NOMO-1 (cell line): ENCODE measurements around the gene FOXK1.

ENCODE experiments used
- DNase-seq, 2 experiments: peaks; one replicate each; lab custom pipeline; 2025; ENCODE audit not compliant: unreplicated experiment in 2 of 2; lab: John Stamatoyannopoulos, UW

The FOXK1 gene

DNA sequence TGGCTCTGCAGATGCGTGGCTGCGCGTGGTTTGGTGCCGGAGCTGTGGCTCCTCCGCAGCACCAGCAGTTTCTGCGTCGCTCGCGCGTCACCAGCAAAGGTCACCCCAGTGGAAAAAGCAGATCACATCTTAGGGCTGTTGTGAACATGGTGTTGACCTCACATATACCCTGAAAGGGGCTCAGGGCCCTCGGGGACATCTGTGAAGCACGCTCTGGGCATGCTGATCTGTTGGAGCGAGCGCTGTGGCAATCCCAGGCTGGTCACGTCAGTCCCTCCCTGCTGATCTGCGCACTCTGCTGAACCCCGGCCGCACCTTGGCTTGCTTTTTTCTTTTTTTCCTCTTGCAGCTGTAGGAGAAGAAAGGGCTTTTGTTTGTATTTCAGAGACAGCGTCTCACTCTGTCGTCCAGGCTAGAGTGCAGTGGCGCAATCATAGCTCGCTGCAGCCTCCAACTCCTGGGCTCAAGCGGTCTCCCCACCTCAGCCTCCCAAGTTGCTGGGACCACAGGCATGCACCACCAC is 60.0 kb downstream of the FOXK1 start:
- no peak for DNase-seq

DNA sequence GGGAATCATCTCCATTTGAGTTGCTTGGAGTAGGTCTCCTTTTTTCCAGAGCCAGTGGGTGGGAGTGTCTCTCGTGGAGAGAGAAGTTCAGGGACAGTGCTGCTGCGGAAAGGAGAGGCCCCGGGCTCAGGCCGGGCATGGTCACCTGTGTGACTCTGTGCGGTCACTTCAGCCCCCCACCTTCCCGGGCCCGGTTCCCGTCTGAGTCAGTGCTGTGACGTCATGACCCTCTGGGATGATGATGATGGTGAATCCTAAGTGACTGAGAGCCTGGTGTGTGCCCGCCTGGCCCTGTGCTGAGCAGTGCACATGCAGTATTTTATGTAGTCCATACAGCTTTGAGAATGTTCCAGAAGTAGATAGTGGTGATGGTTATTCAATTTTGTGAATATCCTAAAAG is 60.8 kb downstream of the FOXK1 start:
- no peak for DNase-seq

DNA sequence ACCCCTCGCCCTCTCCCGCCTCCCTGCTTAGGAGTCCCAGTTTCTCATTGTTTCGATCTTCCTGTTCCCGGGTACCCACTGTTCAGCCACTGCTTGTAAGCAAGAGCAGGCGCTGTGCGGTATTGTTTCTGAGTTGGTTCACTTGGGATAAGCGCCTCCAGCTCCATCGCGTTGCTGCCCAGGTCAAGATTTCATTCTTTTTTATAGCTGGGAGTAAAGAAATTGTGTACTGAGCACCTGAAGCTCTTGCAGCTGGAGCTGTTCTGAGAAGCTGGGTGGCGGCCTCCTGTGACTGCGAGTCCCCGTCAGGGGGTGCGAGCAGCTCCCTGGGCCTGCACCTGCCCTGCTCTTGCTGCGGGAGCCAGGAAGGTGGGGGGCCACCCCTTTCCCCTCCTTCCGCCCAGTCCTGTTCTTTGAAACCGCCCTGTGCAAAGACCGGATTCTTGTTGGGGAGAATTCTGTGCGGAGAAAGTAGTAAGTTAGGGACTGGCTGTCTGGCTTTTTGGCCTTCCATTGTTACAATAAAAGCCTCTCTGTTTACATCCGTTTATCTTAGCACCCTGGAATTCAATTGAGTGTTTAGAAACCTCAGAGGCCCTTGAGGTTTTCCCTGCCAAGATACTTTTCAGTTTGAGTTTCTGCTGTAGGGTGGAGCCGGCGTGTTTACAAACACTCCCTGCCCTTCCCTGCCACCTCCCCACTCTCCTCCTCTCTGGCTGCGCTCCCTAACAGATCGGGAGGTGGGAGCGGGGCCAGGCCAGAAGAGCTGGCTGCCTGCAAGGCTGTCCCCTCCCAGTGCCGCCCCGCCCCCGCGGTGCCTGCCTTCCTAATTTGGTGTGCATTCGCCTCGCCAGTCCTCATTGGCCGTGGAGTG is 62.5 kb downstream of the FOXK1 start:
- DNase-seq, result peak; percentile 48 to 69

DNA sequence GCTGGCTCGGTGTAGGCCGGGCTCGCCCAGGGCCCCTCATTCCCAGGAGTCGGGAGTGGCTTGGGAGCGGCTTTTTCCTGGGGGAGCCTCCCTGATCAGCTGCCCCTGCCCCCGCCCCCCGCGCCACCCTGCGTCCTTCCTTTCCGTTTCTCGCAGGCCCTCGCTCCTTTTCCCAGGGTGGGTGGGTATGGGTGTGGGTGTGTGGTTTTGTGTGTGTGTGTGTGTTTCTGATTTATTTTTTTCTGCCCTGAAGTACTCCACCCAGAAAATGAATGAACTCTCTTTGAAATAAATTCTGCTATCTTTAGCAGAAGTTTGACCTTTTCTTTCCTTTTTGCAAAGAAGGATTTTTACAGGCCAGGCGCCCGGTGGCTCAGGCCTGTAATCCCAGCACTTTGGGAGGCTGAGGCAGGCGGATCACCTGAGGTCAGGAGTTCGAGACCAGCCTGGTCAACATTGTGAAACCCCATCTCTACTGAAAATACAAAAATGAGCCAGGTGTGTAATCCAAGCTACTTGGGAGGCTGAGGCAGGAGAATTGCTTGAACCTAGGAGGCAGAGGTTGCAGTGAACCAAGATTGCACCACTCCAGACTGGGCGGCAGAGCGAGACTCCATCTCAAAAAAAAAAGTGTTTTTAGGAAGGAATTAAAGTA is 63.3 kb downstream of the FOXK1 start:
- peak; percentile 15 to 59 for DNase-seq

DNA sequence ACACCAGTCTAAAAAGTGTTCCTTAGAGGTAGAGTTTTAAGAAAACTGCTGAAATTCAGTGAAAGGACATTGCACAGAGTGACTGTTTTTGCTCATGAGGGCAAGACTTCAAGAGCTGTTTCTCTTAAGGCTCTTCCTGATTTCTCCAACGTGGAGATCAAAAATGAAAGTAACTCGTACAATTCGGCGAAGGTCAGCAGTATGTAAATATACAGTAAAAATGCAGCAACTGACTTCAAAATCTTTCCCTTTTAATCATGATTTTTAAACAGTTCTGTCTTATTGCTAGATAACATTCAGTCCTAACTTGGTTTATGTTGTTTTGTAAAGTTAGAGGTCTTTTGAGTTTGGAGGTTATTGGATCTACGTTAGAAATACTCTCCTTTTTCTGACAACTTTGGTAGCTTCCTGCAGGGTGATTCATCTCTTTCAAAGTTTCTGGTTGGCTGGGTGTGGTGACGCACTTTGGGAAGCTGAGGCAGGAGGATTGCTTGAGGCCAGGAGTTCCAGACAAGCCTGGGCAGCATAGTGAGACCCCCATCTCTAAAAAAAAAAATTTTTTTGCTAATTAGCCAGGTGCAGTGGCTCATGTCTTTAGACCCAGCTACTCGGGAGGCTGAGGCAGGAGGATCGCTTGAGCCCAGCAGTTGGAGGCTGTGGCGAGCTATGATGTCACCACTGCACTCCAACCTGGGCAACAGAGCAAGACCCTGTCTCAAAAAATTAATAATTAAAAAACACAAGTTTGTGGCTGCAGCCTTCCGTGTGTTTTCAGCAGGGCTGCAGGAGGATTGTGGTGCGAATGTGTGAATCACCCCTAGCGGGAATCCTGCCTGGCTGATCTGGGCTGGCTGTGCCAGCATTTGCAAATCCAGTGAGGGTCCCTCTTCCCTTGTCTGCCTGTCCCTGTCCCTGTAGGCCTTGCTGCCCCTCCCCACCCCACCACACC is 64.2 kb downstream of the FOXK1 start:
- DNase-seq, result peak; percentile 39 to 85

DNA sequence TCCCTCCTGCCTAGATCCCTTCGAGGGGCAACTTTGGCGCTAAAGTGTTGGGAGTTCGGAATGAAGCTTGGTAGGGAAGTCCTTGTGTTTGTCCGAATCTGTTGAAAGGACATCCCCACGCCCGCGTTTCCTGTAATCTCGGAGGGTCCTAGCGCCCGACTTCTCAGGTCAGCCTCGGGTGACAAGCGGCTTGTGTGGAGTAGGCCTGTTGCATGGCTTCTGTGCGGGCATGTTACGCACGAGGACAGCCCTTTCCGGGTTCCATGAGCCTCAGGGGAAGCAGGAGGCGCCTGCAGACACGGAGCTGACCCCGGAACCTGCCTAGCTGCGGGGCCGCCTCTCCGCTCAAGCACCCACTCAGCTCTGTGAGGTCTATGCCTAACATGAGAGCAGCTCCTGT is 64.9 kb downstream of the FOXK1 start:
- no peak for DNase-seq

DNA sequence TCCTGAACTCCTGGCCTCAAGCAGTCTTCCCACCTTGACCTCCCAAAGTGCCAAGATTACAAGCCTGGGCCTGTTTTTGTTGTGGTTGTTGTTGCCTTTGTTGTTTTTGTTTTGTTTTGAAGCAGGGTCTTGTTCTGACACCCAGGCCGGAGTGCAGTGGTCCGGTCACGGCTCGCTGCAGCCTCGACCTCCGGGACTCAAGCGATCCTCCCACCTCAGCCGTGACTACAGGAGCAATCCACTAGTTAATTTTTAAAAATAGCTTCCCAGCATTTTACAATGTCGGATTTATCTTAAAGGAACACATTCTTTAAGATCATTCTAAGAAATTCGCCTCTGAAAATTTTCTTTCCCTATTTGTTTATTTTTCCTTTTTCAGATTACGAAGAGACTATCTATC is 65.7 kb downstream of the FOXK1 start:
- no peak for DNase-seq

DNA sequence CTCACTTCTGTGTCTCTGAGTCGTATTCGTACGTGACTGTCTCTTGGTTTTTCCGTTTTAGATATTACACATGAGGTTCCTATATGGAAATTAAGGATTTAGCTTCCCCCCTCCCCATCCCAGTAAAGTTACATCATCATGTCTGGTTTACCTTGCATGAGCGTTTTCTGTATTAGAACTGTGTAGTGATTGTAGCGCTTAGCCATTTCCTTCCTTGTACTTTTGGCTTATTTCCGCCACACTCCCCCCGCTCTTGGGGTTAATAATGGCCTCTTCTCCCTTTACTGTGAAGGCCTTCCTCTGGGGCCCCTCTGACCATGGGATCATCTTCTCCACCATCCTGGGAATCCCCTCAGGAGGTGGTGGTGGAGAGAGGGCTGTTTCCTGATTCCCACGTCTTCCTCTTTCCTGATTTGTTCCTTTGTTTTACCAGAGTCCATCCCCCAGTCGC is 66.2 kb downstream of the FOXK1 start:
- DNase-seq, result no peak

DNA sequence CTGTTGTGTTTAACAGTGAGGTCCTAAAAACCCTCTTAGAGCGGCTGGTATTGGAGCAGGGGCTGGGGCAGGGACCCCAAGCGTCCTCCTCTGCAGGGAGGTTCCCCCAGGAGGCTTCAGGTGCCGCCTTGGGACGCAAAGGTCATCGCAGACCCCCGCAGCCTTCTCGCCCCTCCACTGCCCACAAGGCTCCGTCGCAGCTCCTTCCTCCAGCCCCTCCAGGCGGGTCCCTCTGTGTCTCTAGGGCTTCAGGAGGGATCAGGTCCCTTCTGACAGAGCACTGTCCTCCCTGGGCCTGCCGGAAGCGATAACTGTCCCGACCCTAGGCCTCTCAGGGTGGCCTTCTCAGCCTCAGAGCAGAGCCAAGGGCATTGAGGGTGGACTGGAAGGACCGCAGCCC is 67.3 kb downstream of the FOXK1 start:
- DNase-seq, result no peak

DNA sequence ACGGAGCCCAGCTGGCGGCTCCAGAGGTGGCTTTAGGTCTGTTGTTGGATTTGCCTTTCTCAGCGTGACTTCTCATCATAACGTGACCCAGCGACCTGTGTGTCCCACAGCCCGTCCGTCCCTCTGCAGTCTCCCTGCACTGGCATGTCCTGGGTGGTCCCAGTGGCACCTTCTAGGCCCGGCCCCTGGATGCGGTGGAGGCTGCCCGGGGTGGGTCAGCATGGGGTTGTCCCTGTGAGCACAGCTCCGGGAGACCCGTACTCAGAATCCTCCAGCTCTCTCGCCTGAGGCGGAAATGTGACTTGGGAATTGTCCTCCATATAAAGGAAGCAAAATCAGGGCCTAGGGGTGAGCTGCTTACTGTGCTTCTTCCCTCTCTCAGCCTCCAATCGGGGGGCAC is 67.7 kb downstream of the FOXK1 start:
- no peak for DNase-seq

DNA sequence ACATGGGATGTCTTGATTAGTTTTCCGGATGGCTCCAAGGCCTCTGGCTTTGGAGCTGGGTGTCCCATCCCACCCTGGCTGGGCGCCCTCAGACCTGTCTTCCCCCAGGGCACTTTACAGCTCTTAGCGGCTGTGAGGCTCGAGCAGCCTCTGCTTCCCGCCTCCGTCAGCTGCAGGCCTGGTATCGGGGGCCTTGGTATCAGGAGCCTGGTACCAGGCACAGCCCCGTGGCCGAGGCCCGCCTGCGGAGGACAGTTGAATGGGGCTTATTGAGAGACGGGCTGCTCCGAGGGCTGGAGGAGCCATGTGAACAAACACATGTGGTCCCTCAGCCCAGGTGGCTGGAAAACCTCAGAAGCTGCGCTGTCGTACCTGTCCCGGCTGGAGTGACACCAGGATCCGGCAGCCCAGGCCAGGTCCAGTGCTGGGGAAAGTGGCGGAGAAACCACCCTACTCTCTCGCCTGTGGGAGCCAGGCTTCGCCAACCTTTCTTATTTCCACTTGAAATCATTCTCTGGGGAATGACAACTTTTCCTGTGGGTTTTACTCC is 69.4 kb downstream of the FOXK1 start:
- DNase-seq, result no peak

DNA sequence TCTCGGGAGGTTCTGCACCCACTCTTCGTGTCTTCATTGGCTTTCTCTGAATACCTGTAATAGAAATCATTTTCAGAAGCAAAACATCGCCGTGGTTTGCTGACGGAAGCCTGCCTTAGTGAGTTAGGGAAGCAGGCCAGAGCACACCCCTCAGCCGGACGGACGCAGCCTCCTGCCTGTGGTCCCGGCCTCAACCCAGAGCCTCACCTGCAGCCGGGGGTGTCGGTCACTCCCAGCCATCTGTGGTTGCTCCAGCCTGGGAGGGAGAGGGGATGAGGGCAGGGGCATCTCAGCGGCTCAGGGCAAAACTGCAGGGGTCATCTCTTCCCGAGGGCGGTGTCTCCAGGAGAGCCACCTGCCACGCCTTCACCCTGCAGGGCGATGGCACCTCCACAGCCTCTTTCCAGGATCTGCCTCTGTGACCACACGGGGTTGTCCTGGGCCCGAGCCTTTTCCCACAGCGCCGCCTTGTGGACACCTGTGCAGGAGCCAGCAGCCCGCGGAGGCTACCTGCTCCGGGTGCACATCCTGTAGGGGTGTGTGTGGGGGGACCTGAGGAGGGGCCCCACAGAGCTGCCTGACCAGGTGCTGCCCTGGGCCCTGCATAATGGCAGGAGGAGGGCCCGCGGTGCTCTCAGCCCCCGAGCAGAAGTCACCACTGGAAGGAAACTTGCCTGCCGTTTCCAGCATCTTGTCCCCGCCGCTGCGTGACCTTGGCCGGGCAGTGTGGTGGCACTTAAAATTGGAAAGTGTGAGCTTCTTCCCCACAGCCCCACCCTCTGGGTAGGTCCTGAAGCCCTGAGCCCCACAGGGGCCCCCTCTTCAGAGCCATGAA is 71.7 kb downstream of the FOXK1 start:
- peak; percentile 19 to 38 for DNase-seq

DNA sequence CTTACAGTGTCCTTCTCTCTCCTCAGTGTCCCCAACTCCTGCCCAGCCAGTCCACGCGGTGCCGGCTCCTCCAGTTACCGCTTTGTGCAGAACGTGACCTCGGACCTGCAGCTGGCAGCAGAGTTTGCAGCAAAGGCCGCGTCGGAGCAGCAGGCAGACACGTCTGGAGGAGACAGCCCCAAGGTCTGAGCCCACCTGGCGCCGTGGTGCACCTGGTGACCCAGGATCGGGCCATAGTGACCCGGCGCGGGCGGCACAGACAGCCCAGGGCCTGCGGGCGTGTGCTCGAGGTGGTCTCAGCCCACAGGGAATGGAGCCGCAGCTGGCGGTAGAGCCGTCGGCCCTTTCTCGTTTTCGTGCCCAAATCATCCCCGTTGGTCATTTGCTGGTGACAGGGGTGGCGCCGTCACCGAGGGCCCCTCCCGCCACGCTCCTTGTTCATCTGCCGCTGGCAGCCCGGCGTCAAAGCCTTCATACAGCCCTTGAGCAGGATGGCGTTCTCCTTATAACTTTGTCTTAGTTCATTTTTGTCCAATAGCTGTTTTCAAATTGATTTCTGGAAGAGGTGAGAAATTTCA is 72.4 kb downstream of the FOXK1 start:
- DNase-seq, result no peak

DNA sequence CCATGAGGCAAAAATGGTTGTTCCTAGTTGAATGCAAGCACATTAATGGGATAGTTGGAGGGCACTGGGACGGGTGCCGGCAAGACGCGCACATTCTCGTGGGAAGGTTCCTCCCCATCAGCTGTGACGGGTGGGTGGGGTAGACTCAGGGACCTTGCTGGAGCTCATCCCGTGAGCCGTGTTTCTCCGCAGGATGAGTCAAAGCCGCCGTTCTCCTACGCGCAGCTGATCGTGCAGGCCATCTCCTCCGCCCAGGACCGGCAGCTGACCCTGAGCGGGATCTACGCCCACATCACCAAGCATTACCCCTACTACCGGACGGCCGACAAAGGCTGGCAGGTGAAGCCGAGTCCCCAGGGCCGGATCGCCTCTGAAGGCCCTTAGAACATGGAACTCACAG is 73.0 kb downstream of the FOXK1 start:
- DNase-seq, result no peak

DNA sequence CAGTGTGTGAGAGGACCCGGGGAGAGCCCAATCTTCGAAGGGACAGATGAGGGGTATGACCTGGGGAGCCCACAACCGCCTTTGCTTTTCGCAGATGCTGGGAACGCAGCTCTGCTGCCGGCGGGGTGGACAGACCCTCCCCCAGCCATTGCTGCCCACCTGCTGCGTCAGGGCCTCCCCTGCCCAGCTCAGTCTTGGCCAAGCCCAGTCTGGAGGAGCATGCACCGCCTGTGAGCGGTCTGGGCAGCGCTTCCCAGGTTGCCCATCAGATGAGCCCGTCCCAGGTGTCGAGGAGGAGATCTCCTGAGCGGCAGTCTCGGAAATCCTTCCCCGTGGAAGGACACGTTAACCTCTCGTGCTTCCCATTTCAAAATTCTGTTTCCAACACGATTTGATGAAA is 76.0 kb downstream of the FOXK1 start:
- no peak for DNase-seq

DNA sequence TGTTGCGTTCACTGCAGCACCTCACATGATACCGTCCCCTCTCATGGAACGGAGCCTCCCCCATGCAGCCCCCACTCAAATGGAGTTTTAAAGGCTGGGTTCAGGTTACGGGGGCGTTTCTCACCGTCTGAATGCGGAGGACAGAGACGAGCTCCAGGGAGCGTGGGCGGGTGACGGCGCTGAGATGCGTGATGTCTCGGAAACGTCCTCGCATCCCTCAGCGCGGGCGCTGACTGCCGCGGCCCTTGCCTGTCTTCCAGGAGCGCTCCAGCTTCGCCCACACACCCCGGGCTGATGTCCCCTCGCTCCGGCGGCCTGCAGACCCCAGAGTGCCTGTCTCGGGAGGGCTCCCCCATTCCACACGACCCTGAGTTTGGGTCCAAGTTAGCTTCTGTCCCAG is 76.7 kb downstream of the FOXK1 start:
- no peak for DNase-seq

DNA sequence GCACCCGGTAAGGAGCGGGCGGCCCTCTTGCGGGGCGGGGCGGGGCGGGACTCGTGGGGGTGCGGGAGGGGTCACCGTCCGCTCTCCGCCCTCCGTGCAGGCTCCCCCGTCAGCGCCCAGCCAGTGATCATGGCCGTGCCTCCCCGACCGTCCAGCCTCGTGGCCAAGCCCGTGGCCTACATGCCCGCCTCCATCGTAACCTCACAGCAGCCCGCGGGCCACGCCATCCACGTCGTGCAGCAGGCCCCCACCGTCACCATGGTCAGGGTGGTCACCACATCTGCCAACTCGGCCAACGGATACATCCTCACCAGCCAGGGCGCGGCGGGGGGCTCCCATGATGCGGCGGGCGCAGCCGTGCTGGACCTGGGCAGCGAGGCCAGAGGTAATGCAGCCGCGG is 77.1 kb downstream of the FOXK1 start:
- no peak for DNase-seq

DNA sequence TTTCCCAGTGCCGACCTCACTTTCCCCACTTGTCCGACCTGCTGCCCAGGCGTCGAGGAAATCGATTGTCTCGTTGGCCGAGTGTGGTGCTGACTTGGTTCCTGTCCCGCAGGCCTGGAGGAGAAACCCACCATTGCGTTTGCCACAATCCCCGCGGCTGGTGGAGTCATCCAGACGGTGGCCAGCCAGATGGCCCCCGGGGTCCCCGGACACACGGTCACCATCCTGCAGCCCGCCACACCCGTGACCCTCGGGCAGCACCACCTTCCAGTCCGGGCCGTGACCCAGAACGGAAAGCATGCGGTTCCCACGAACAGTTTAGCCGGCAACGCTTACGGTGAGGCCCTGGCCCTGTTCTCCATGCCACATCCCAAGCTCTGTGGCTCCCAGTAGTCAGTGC is 78.9 kb downstream of the FOXK1 start:
- DNase-seq, result no peak
